Mammary epithelial cell (primary cell): ENCODE measurements around the gene HPSE2.

ENCODE experiments used
- CTCF ChIP-seq, 2 donors: IDR thresholded peaks in 1 of 2; conservative IDR thresholded peaks in 1 of 2; 2 replicates each; pipeline ENCODE4 v1.5.1; 2011 to 2012; ENCODE audit warnings: inconsistent platforms in 2 of 2, low read length in 2 of 2, mild to moderate bottlenecking in 2 of 2, control low read depth in 1 of 2, low read depth in 1 of 2; ENCODE audit not compliant: insufficient read depth in 1 of 2; ENCODE audit errors: extremely low read depth in 1 of 2
- EZH2 ChIP-seq: IDR thresholded peaks from 2 replicates; pipeline ENCODE4 v1.6.1; 2012; ENCODE audit warnings: low read length, inconsistent platforms, borderline replicate concordance

GRCh38 chr10:98613446-98613845, 622.2 kb downstream of the HPSE2 start:
- no peak for TF ChIP-seq CTCF (conservative IDR thresholded peaks at IDR 0.05 in 1 of 2, IDR thresholded peaks at IDR 0.05 in 1 of 2; ENCODE audit: extremely low read depth in 1 of 2, insufficient read depth in 1 of 2, low read depth in 1 of 2, low read length in 2 of 2)
- no peak for TF ChIP-seq EZH2
